MV-4-11 (cell line): ENCODE measurements around the gene HSD17B1.

Experiments
- DNase-seq: peaks from one replicate; lab custom pipeline; 2025; lab: John Stamatoyannopoulos, UW

HSD17B1 gene

GRCh38 chr17:42568341-42569111 is 15.8 kb downstream of the HSD17B1 start:
- no peak for DNase-seq

DNA sequence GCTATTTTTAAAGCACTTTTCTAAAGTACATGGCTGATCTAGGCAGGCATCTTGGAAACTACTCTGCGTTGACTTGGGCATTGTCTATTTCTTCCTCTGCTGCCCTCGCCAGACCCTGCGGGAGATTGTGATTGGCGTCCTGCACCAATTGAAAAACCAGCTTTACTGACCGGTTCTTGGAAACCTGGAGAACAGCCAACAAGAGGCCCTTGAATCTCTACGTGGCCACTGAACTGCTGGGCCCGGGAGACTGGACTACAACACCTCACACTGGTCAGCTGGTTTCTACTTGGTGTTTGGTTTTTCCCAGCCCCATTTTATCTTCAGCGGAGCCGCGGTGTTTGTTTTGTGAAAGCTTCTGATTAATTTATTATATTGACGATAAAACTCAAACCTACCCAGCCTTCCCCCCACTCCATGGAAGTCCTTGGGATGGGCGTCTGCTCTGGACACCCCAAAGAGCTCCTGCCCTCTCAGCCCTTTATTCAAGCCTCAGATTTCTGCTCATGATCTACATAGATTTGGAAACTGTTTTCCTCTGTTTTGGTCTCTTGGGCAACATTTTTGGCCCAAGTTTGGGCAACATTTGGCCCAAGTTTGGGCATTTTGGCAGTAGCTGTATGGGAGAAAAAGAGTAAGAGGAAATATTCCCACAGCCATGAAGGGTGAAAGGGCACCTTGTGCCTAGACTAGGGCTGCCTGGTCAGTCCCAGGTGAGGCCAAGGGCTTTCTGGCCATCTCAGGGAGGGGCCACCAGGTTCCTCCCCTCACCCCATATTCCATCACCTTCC is 18.9 kb downstream of the HSD17B1 start:
- no peak for DNase-seq

DNA sequence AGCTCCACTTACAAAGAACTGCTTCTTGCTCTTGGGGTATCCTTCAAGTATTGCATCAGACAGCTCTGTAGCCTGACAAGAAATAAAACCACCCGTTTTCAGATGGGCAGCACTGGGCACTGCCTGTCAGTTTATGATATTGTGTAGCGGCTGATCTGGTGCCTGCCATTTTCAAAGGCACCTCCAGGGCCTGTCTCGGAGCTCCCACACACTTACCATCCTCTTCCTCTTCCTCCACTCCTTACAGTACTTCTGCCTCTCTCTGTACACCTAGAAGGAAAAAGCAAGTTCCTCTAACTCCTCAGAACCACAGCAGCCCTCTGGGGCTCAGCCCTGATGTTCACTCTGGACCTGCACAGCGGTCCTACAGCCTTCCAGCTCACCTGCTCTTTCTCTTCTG is 20.4 kb downstream of the HSD17B1 start:
- no peak for DNase-seq

- no peak for DNase-seq
Observed at GRCh38 chr17:42574463-42574862, 21.7 kb downstream of the HSD17B1 start.

GRCh38 chr17:42577140-42577531 is 24.4 kb downstream of the HSD17B1 start:
- no peak for DNase-seq

DNA sequence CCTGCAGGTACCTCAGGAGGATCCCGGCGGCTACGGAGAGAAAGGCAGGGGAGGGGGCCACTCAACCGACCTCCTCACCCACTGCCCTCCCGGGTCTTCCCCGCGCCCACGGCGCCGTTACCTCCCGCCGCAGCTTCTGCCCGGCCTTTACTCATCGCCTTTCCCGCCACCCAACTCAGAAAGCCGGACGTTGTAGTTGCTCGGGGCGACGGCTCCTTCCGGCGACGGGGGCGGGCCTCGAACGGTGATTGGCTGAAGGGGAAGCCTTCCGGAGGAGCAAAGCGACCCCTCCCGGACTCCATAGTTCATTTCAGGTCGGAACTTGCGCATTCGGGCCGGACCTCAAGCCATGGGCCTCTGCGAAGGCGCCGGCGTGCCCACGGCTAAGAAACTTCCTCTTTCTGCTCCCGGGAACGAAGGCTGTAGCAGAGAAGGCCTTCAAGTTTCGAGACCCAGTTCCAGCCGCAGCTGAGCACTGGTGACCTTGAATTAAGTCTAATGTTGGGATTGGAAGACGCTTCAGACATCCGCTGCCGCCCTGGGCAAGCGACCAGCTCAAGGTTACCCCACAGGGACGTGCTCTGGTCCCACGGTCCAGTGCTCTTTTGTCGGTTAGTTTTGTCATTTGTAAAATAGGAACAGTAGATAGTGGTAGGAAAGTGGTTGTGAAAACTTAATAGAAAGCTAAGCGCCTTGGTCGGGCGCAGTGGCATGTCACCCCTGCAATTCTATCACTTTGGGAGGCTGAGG is 25.0 kb downstream of the HSD17B1 start, which contains the start of gene PSMC3IP:
Gene PSMC3IP, minus strand, starts transcription at position 198 of the 750 bp plus-strand sequence. Its CDS starts 43 bp downstream, at position 155.
- DNase-seq: peak; percentile 98

DNA sequence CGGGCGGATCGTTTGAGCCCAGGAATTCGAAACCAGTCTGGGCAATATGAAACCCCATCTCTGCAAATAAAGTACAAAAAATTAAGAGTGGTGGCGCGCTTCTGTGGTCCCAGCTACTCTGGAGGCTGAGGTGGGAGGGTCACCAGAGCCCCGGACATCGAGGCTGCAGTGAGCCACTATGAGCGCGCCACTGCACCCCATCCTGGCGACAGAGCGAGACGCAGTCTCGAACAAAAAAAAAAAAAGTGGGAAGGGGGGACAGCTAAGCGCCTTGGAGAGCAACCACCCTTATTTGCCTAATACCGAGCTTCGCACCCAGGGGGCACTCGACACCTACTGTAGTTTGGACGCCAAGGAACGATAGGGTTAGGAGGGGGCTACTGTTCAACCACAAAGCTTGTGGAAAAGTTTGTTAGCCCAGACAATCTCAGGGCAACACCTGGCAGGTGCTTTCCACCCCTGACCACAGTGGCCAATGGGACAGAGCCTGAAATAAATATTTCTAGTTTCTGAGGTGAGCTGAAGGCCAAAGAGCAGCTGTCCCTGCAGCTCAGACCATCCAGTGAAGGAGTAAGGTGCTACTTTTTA is 25.7 kb downstream of the HSD17B1 start:
- DNase-seq: peak; percentile 83

DNA sequence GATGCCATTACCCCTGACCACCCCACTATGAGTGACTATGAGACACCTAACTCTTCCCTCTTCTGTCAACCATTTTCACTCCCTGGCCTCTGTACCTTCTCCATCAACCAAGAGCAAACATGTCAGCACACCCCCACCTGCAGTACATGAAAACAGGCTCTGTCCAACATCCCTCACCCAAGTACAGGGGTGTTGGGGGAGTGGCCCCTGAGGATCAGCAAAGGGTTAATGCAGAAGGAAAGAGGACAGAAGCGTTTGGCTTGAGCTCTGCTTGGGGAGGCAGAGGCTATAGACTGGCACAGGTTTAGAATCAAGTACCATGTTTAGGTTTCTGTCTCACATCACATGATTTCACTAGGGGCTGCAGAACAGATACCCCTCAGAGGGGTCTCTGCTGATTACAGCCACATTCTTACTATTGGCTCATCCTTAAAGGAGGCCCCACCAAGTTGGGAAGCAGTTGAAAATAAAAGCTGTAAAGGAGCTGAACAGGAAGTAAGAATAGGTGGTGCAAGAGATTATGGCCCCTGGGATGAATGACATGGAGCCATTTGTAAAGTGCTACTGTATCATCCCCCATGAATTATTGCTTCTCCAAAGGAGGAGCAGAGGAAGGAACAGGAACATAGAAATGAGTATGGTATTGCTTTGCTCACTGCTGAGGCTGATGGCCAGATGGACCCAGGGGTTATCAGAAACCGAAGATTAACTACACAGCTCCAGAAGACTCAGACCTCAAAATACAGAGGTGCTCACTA is 27.2 kb downstream of the HSD17B1 start:
- peak; percentile 15 for DNase-seq

- no peak for DNase-seq
Observed at GRCh38 chr17:42581744-42582270, 29.1 kb downstream of the HSD17B1 start.

DNA sequence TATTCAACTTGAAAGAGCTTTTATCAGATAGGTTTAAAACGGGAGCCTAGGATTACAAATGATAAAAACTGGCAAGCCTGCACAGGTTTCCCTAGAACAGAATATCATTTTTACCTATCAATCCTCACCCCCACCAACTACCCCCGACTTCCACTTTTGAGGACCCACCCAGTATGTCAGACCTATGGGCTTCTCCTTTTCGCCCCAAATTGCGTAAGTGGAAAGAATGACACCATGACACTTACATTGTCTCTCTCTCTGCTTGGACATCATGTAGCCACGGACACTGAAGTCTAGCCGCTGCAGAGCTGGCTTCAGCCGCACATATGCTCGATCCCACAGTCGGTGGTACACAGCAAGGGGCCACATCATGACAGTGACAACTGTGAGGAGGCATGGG is 32.2 kb downstream of the HSD17B1 start:
- peak; percentile 78 for DNase-seq

GRCh38 chr17:42585353-42585752 is 32.6 kb downstream of the HSD17B1 start:
- DNase-seq: peak; percentile 66

DNA sequence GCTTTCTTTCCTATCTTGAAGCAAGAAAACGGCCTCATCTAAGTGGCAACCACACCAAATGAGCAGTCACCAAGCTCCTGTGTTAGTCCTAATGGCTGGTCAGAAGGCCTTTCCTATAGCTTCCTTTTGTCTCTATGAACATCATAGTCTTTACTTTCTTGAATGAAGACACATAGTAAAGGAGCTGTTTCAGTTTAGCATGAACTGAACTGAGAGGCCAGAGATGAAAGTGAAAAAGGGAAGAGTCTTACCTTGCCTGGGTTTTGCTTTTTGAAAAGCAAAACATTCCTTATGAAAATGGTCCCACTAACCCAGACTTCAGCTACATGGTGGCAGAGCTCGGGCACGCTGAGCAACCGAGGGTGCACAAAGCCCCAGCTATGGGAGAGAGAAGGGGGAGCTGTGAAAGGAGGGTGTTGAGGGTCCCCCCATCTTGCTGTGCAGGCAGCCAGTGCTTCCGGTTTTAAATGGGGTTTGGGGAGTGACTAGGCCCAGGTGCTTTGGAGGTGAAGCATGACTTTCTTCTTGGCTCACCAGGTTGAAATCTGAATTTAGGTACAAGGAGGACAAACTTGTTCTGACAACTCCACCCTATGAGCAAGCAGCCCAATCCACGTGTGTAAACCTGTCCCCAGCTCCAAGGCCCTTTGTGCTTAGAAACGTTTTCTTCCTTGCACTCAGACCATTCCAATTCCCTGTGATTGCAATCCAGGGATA is 33.9 kb downstream of the HSD17B1 start:
- DNase-seq: peak; percentile 14

DNA sequence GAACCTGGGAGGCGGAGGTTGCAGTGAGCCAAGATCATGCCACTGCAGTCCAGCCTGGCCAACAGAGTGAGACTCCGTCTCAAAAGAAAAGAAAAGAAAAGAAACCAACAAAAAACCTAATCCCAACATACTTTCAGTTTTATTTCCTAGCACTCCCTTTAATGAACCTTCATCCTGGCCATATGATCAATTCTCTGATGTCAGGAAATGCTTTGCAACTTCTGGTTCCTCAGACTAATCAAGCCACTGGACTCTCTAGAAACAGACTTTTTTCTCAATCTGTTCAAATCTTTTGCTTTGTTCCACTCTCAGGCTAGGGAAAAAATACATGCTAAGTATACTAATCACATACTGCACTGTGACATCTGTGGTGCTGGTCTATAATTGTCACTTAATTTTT is 38.2 kb downstream of the HSD17B1 start:
- no peak for DNase-seq

- no peak for DNase-seq
Observed at GRCh38 chr17:42591411-42591810, 38.7 kb downstream of the HSD17B1 start.

DNA sequence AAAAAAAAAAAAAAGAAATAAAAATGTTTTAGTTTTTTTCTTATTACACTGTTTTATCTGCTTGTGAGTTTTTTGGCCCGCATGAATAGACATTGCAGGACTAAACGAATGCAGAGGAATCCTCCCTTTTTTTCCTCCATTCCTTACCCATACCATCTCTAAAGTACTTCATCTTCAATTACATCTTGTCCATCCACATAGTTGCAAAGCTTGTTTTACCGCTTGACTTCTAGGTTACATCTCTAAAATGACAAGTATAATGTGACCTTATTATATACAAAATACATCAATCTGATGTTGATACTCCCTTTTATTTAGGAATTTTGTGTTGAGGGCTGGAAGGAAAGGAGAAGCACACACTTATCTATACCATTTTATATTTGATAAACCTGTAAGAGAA is 43.7 kb downstream of the HSD17B1 start:
- no peak for DNase-seq

DNA sequence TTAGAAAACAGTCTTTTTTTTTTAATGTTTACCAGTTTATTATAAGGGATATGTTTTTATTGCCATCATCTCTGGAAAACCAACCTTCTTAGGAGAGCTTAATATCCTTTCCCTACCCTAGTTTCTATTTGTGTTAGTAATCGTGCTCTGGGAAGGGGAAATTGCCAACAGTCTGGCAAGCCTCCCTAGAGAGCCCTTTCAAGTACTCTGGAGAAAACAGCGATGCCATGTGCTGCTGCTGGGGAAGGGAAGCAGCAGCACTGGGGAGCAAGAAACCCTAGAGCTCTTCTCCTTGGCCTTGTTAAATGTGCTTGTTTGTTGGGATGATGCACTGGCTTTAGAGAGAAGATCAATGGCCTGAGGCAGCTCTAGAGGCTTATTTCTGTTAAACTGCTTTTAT is 46.2 kb downstream of the HSD17B1 start:
- no peak for DNase-seq

DNA sequence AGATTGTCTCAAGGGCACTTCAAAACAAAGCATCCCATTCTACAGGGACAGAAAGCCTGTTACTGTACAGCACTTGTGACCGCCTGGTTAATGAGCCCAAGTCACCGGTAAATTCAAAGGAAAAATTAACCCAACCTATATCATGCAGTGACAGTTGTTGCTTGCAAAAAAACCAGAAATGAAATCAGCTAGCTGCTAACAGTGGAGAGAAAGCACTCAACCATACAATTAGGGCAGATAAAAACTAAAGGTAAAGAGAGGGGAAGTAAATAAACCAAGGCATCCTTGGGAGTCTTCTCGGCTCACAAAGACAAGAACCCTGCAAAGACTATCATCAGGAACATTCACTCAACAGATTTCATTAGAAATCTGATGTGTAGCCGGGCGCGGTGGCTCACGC is 50.6 kb downstream of the HSD17B1 start:
- DNase-seq: no peak
